HEK293T (cell line): ENCODE data around the gene SGCE.

Experiments
- CTCF ChIA-PET: fragments of 350-600 bp; formaldehyde crosslinking; extraction: SDS; loops from one replicate; lab custom pipeline; 2021; ENCODE audit warnings: antibody characterized with exemption, inconsistent platforms; lab: Yijun Ruan, JAX
- POLR2A ChIA-PET: fragments of 350-600 bp; formaldehyde crosslinking; extraction: SDS; loops from one replicate; lab custom pipeline; 2020; ENCODE audit warnings: antibody characterized with exemption, inconsistent platforms; lab: Yijun Ruan, JAX
- DNase-seq: peaks from one replicate; pipeline ENCODE4 v3.0.0; 2012; ENCODE audit warnings: mixed read lengths; ENCODE audit errors: extremely low spot score
- ARNT ChIP-seq: fragments of 450-650 bp; IDR thresholded peaks from 2 replicates; pipeline ENCODE4 v1.6.1; 2017; ENCODE audit warnings: mild to moderate bottlenecking
- BHLHE40 ChIP-seq: fragments of 450-650 bp; IDR thresholded peaks from 2 replicates; pipeline ENCODE4 v1.6.1; 2016; ENCODE audit warnings: mild to moderate bottlenecking, moderate library complexity, borderline replicate concordance
- CTBP1 ChIP-seq: fragments of 450-650 bp; IDR thresholded peaks from 2 replicates; pipeline ENCODE4 v1.6.1; 2016; ENCODE audit warnings: borderline replicate concordance
- ELF4 ChIP-seq: fragments of 450-650 bp; IDR thresholded peaks from 2 replicates; pipeline ENCODE4 v1.6.1; 2017; ENCODE audit warnings: antibody characterized with exemption
- FOXA1 ChIP-seq: fragments of 450-650 bp; IDR thresholded peaks from 2 replicates; pipeline ENCODE4 v1.6.1; 2016; ENCODE audit warnings: mild to moderate bottlenecking
- FOXK2 ChIP-seq: fragments of 450-650 bp; IDR thresholded peaks from 2 replicates; pipeline ENCODE4 v1.6.1; 2016; ENCODE audit warnings: mild to moderate bottlenecking
- FOXM1 ChIP-seq: fragments of 450-650 bp; IDR thresholded peaks from 2 replicates; pipeline ENCODE4 v1.6.1; 2017; ENCODE audit warnings: mild to moderate bottlenecking, borderline replicate concordance
- HDGF ChIP-seq: fragments of 450-650 bp; IDR thresholded peaks from 2 replicates; pipeline ENCODE4 v1.6.1; 2017; ENCODE audit warnings: antibody characterized with exemption, borderline replicate concordance
- L3MBTL2 ChIP-seq: fragments of 450-650 bp; conservative IDR thresholded peaks from 2 replicates; pipeline ENCODE4 v1.6.1; 2016; ENCODE audit warnings: mild to moderate bottlenecking
- LEF1 ChIP-seq: fragments of 450-650 bp; IDR thresholded peaks from 2 replicates; pipeline ENCODE4 v1.6.1; 2017; ENCODE audit warnings: mild to moderate bottlenecking, borderline replicate concordance
- NFRKB ChIP-seq: fragments of 450-650 bp; IDR thresholded peaks from 2 replicates; pipeline ENCODE4 v1.6.1; 2016; ENCODE audit warnings: mild to moderate bottlenecking, moderate library complexity
- SP1 ChIP-seq: fragments of 450-650 bp; IDR thresholded peaks from 2 replicates; pipeline ENCODE4 v1.6.1; 2017
- SUZ12 ChIP-seq: fragments of 450-650 bp; IDR thresholded peaks from 2 replicates; pipeline ENCODE4 v1.6.1; 2016; ENCODE audit warnings: mild to moderate bottlenecking
- TARDBP ChIP-seq: fragments of 450-650 bp; IDR thresholded peaks from 2 replicates; pipeline ENCODE4 v1.6.1; 2016
- ZNF384 ChIP-seq: fragments of 450-650 bp; IDR thresholded peaks from 2 replicates; pipeline ENCODE4 v1.6.1; 2016
- TF ChIP-seq, protein P1 (sequence below): fragments of 450-650 bp; IDR thresholded peaks from 2 replicates; pipeline ENCODE4 v1.6.1; 2016

The SGCE gene

DNA sequence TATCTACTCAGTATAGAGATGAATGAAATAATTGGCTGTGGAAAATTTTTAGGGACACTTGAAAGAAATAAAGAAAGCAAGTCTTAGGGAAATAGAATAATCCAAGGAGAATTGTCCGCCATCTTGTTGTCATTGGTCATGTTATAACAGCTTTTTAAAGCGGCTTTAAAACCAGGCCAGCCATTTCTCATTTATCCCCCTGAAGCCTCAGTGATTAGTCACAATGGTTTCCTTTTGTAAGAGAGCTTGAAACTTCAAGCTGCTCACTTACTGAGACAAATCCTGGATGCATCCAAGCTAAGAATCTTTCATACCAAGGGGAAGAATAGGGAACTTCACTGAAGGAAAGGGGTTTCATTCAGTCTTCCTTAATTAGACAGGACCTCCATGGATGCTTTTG, 67.9 kb downstream of the SGCE start:
- POLR2A ChIA-PET, result no interaction called here
- no peak for TF ChIP-seq ARNT
- no peak for TF ChIP-seq ZNF384
- TF ChIP-seq FOXM1, result no peak
- TF ChIP-seq FOXA1, result no peak
- TF ChIP-seq TARDBP, result no peak
- no peak for TF ChIP-seq FOXK2
- no peak for TF ChIP-seq L3MBTL2
- TF ChIP-seq, protein P1, sequence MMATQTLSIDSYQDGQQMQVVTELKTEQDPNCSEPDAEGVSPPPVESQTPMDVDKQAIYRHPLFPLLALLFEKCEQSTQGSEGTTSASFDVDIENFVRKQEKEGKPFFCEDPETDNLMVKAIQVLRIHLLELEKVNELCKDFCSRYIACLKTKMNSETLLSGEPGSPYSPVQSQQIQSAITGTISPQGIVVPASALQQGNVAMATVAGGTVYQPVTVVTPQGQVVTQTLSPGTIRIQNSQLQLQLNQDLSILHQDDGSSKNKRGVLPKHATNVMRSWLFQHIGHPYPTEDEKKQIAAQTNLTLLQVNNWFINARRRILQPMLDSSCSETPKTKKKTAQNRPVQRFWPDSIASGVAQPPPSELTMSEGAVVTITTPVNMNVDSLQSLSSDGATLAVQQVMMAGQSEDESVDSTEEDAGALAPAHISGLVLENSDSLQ, result no peak
- TF ChIP-seq ELF4, result no peak
- no peak for TF ChIP-seq CTBP1
- TF ChIP-seq BHLHE40, result no peak
- no peak for TF ChIP-seq HDGF
- no peak for TF ChIP-seq SUZ12
- TF ChIP-seq LEF1, result no peak
- no peak for TF ChIP-seq SP1
- TF ChIP-seq NFRKB, result no peak
- CTCF ChIA-PET, result no interaction called here
- DNase-seq, result no peak

DNA sequence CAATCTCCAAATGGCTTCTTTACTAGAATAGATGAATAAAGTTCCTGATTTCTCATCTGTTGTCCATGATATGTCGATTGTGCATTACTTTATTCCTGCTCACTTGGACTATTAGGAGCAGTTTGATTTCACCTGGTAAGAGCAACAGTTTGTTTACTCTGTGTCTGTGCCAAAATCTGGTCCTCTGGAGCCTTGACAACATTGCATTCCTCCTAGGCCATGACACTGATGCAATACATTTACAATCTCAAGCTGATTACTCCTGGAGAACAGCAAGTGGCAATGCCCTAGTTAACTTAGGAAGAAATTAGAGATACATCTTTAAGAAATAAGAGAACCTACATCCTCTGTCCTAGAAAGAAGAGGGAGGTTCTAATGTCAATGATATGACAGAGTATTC, 71.8 kb downstream of the SGCE start:
- POLR2A ChIA-PET, result no interaction called here
- CTCF ChIA-PET, result no interaction called here
- no peak for DNase-seq

DNA sequence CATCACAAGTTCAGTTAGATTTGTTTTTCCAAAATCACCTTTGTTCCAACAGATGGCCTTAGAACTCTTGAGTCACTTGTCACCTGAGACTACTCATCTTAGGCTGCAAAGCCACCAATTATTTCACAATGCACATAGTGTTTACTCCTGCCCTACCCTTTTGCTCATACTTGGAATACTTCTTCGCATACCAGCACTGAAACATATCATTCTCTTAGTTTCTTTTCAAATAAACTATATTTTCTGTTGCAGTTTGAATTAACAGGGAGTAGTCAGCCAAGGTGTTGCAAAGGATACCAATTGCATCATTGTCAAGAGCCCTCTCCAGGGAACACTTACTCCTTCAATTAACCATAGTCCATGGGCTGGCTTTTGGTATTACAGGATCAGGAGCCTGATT, 75.3 kb downstream of the SGCE start:
- no peak for TF ChIP-seq FOXM1
- no peak for TF ChIP-seq HDGF
- TF ChIP-seq LEF1, result no peak
- no peak for TF ChIP-seq ZNF384
- no peak for TF ChIP-seq BHLHE40
- TF ChIP-seq ELF4, result no peak
- no peak for TF ChIP-seq NFRKB
- TF ChIP-seq SP1, result no peak
- TF ChIP-seq ARNT, result no peak
- ChIA-PET POLR2A (no interaction called here), CTCF (no interaction called here)
- no peak for DNase-seq

More for the DNA sequence above, 71.8 kb downstream of the SGCE start:
- TF ChIP-seq NFRKB, result no peak
- no peak for TF ChIP-seq FOXM1
- TF ChIP-seq FOXA1, result no peak
- no peak for TF ChIP-seq SP1
- TF ChIP-seq FOXK2, result no peak
- TF ChIP-seq BHLHE40, result no peak
- TF ChIP-seq CTBP1, result no peak
- no peak for TF ChIP-seq TARDBP
- no peak for TF ChIP-seq ELF4
- TF ChIP-seq, protein P1, result no peak
- TF ChIP-seq SUZ12, result no peak
- no peak for TF ChIP-seq ZNF384
- TF ChIP-seq ARNT, result no peak
- no peak for TF ChIP-seq L3MBTL2

DNA sequence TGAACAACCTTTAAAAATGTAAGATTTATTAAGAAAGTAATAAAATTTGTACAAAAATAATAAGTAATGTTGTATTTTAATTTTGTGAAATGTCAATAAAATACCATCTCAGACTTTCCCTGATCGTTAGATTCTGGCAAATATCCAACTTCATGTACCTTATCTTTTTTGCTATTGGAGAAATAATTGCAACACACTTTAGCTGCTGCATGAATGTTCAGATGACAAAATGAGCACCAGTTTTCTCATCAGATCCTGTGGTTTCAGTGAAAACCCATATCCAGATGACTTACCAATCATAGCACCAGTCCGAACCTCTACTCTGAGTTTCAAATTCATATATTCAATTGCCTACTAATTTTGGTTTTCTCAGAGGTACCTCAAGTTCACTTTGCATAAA, 76.5 kb downstream of the SGCE start:
- CTCF ChIA-PET, result no interaction called here
- no peak for DNase-seq
- POLR2A ChIA-PET, result no interaction called here
- TF ChIP-seq FOXK2 (no peak), ARNT (no peak), BHLHE40 (no peak), LEF1 (no peak), HDGF (no peak), L3MBTL2 (no peak), CTBP1 (no peak), FOXM1 (no peak), ZNF384 (no peak), TARDBP (no peak), NFRKB (no peak), ELF4 (no peak), SP1 (no peak), SUZ12 (no peak), FOXA1 (no peak)
- TF ChIP-seq, protein P1, result no peak

DNA sequence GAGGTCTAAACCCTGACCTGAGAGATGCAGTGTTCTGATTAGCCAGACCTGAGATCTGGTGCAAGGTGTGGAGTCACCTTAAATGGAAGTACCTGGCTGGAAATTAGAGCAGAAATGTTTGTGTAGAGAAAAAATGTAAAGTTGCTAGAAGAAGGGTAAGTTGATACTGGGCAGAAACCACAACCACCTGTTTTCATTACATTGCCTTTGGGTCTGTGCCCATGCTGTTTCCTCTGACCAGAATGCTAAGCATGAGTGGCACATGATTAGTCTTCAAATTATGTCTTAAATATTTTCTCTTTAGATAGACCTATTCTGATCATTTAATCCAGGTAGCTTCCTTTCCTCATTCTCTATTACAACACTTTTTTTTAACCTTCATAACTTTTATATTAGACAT, 77.3 kb downstream of the SGCE start:
- CTCF ChIA-PET, result no interaction called here
- no peak for DNase-seq
- POLR2A ChIA-PET, result no interaction called here
- TF ChIP-seq, protein P1, result no peak
- no peak for TF ChIP-seq ARNT
- TF ChIP-seq FOXK2, result no peak
- TF ChIP-seq ELF4, result no peak
- no peak for TF ChIP-seq SP1
- no peak for TF ChIP-seq FOXM1
- no peak for TF ChIP-seq HDGF
- TF ChIP-seq FOXA1, result no peak
- TF ChIP-seq L3MBTL2, result no peak
- no peak for TF ChIP-seq ZNF384
- no peak for TF ChIP-seq BHLHE40
- no peak for TF ChIP-seq SUZ12

DNA sequence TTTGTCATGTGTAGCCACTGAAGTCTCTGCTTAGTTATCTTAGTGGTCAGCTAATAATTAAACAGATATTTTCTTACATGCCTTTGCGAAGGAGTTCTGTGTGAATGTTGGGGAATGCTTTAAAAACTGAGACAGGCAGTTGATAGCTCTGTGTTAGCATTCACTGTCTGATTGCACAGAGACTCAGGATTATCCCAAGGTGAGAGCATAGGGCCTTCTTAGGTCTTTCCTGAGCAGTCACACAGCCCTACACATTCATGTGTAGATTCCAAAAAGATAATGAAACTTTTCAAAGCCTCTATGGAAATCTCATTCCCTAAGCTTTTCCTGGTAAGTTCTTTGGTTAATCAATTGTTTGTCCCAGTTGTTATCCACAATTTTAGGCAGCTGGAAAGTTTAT, 78.6 kb downstream of the SGCE start:
- ChIA-PET CTCF (no interaction called here), POLR2A (no interaction called here)
- DNase-seq, result no peak
- TF ChIP-seq FOXA1 (no peak), ELF4 (no peak), NFRKB (no peak), ZNF384 (no peak), FOXK2 (no peak), CTBP1 (no peak), HDGF (no peak), BHLHE40 (no peak), FOXM1 (no peak), L3MBTL2 (no peak), ARNT (no peak), LEF1 (no peak), SUZ12 (no peak), TARDBP (no peak), SP1 (no peak)
- TF ChIP-seq, protein P1, result no peak
